Effector CD4-positive, alpha-beta T cell (primary cell): ENCODE measurements around the gene MMP10.

Source experiments
- DNase-seq: peaks from one replicate; pipeline ENCODE4 v3.0.0-alpha.2; 2020

MMP10 gene

GRCh38 chr11:102724904-102725500 lies 55.4 kb downstream of the MMP10 start, which contains the start of gene MMP8:
MMP8 (minus strand) TSS chr11:102724954; CDS start chr11:102724855, 99 bp downstream.
- DNase-seq = no peak

GRCh38 chr11:102722821-102723220 lies 57.6 kb downstream of the MMP10 start:
- no peak for DNase-seq
